GM06990 (cell line): Measurements from ENCODE around the gene LMTK2.

Source experiments
- DNase-seq: peaks from one replicate; pipeline ENCODE4 v3.0.0-alpha.2; 2011; ENCODE audit not compliant: insufficient read length; ENCODE audit errors: extremely low read depth
- H3K27me3 ChIP-seq: replicated peaks from 2 replicates; pipeline ENCODE4 v1.6.0; 2011; ENCODE audit warnings: low read length; ENCODE audit not compliant: control insufficient read depth, insufficient read depth
- H3K36me3 ChIP-seq: 2 replicates; pipeline ENCODE4 v1.5.1; 2011; ENCODE audit warnings: low read length; ENCODE audit not compliant: control insufficient read depth, insufficient read depth
- H3K4me3 ChIP-seq: replicated peaks from 2 replicates; pipeline ENCODE4 v1.5.1; 2011; ENCODE audit warnings: low read depth, mild to moderate bottlenecking, control low read depth, low read length
- CTCF ChIP-seq: IDR thresholded peaks from 2 replicates; pipeline ENCODE4 v1.5.1; 2011; ENCODE audit warnings: low read length, control low read depth, mild to moderate bottlenecking, inconsistent platforms; ENCODE audit not compliant: insufficient read depth, poor library complexity, severe bottlenecking

Gene LMTK2

GRCh38 chr7:98206451-98207330, 100.0 kb downstream of the LMTK2 start:
- no peak overlapping the region for H3K4me3 ChIP-seq
- H3K36me3 ChIP-seq, result peaks cover 10% of the 10 kb centered on the region
- no peak for DNase-seq
- H3K27me3 ChIP-seq, result no peaks in the 10 kb centered on the region
- no peak for TF ChIP-seq CTCF

GRCh38 chr7:98209166-98209920, 102.7 kb downstream of the LMTK2 start:
- Histone ChIP-seq H3K36me3 (peaks cover 10% of the 10 kb centered on the region), H3K4me3 (no peak overlapping the region), H3K27me3 (no peaks in the 10 kb centered on the region)
- TF ChIP-seq CTCF, result no peak
- DNase-seq, result no peak

DNA sequence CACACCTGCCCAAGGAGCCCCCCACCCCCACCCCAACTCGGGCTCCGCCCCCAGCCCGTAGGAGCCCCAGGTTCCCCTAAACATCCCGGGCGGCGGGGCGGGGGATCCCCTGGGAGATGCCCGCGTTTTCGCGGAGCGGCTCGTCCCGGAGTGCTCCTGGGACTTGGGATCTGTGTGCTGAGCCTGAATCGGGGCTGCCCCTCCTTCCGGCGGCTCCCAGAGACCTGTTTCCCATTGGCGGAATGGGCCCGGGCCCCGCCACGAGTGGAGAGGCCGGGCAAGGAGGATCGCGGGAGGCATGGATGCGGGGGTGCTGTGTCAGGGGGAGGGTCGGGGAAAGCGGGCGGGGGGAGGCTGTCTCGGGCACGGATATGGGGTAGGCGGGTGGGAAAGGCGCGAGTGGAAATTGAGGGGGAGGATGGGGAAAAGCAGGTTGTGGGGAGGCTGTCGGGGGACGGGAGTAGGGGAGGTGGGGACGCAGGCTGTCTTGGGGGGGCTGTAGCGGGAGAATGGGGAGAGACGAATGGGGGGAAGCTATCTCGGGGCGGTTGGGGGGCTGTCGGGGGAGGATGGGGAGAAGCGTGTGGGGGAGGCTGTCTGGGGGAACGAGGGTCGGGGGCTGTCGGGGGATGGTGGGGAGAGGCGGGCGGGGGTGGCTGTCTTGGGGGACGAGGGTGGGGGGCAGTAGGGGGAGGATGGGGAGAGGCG, 104.0 kb downstream of the LMTK2 start:
- Histone ChIP-seq H3K4me3 (peak overlapping the region; percentile 43), H3K36me3 (peaks cover 4% of the 10 kb centered on the region)
- no peak for DNase-seq

DNA sequence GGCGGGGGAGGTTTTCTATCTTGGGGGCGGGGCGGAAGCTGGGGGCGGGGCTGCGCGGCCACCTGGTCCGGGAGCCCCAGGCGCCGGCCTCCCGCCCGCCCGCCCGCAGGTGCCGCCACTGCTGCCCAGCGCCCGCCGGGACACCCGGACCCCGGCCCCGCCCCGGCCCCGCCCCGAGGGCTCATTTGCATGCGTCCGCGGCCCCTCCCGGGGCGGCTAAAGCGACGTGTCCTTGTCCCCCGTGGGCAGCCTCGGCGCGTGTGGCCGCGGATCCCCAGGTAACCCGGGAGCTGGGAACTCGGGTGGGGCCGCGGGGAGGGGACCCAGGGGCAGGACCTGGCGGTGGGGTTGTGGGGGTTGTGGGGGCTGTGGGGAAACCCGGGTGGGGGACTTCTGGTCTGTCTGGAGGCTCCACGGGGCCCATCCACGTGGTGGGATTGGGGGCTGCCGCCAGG, 104.6 kb downstream of the LMTK2 start, which contains the start of gene BHLHA15:
BHLHA15 (plus strand) TSS at position 219 of the 455 bp plus-strand sequence. CDS start 871 bp downstream, outside the sequence.
- Histone ChIP-seq H3K27me3 (no peaks in the 10 kb centered on the region), H3K4me3 (peak within 1 kb of the TSS; percentile 69), H3K36me3 (peaks cover 4% of the 10 kb centered on the region)
- no peak for TF ChIP-seq CTCF
- DNase-seq, result peak; percentile 52

More for the DNA sequence above, 104.0 kb downstream of the LMTK2 start:
- no peak for TF ChIP-seq CTCF
- H3K27me3 ChIP-seq, result no peaks in the 10 kb centered on the region

DNA sequence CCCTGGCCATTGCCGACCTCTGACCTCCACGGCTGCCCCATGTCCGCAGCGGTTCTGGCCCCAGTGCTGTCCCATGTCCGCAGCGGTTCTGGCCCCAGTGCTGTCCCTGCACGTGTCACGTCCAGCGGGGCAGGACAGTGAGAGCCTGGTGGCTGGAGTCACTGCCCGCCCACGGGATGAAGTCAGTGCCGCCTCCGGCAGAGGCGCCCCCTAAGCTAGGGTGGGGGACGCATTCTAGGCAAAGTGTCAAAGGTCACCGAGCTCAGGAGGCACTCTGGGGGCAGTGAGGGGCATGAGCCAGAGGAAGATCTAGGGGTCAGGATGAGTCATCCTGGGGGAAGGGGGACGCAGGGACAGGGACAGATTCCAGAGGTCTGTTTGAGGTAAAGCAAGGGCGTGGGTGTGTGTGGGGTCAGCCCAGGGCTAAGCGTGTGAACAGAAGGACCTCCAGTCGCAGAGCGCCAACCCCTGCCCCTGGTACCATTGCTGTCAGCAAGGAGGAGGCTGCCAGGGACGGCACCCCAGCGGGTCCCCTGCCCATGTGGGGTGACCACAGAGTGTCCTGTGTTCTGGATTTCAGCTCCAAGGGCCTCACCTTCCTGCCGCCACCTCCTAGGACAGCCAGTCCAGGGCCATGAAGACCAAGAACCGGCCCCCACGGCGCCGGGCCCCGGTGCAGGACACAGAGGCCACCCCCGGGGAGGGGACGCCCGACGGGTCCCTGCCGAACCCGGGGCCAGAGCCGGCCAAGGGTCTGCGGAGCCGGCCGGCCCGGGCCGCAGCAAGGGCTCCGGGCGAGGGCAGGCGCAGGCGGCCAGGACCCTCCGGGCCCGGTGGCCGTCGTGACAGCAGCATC, 105.2 kb downstream of the LMTK2 start:
- peaks cover under 1% of the 10 kb centered on the region for H3K36me3 ChIP-seq
- no peak for DNase-seq
- H3K4me3 ChIP-seq, result peak overlapping the region; percentile 69
- no peaks in the 10 kb centered on the region for H3K27me3 ChIP-seq
- TF ChIP-seq CTCF, result no peak
